CD1c-positive myeloid dendritic cell (primary cell): ENCODE measurements around the gene BAIAP2L1.

Experiments
- DNase-seq: peaks from one replicate; pipeline ENCODE4 v3.0.0-alpha.2; 2016; ENCODE audit errors: extremely low spot score

The BAIAP2L1 gene

DNA sequence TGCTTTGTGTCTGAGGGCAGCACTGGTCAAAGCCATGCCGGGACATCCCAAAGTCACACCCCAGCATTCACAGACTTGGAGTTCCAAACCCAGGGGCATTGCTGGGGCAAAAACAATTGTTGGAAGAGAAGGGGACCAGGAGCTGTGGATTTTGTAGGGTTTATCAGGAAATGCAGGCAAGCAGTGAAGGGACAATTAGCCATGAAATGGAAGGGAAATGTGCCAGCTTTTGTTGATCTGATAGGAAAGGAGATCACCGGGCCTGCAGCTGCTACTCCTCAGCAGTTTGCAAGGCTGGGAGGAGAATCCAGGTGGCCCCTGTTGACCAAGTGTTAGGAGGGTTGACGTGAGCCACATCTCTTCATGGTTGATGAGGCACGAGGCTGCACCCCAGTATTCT lies 122.0 kb downstream of the BAIAP2L1 start:
- DNase-seq = no peak

DNA sequence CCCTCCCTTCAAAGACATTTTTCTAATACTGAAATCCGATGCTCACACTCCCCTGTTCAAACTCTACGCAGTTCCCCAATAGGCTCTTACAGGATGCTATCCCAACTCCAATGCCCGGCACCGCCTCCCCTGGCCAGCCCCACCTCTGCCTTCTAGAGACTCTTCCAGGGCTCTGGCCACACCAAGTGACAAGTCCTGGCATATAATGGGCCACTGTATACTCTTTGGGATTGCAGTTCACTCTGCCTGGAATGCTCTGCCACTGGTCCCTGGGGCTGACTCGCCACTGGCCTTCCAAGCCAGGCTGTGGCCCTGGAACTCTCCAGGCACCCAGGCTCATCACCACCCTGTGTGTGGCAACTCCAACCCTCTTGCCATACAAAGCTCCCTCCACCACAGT lies 122.5 kb downstream of the BAIAP2L1 start:
- DNase-seq = no peak

DNA sequence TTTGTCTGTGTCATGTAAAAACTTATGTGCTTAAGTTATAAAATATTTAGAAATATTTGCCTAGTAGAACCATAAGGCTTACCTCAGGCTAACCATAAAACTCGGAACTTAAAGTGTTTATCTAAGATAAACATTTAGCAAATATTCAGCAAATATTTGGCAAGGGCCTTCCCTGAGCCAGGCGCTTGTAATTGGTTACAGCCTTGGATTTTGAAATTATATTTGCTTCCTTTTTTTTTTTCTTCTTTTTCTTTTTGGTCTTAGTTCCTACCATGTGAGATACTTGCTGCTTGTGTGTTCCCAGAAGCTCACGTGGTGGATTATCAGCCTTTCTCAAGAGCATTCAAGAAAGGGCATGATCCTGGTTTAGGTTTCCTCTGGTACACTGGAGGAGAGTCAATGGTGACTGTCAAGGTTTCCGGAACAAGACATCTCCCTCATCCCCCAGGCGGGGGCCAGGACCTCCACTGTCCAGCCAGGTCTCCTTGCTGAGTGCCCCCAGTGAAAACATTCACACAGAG lies 124.6 kb downstream of the BAIAP2L1 start:
- peak; percentile 70 for DNase-seq

DNA sequence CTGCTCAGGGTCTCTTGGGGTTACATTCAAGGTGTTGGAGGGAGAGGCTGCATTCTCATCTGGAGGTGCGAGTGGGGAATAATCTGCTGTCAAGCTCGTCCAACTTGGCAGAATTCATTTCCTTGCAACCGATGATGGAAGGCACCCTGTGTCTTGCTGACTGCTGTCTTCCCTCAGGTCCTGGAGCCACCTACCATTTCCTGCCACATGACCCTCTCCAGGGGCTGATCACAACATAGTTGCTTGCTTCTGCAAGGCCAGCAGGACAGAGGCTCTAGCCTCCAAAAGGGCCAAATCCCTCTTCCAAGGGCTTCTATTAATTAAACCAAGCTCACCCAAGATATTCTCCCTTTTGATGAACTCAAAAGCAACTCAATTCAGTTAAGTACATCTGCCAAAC lies 133.6 kb downstream of the BAIAP2L1 start:
- DNase-seq = no peak

DNA sequence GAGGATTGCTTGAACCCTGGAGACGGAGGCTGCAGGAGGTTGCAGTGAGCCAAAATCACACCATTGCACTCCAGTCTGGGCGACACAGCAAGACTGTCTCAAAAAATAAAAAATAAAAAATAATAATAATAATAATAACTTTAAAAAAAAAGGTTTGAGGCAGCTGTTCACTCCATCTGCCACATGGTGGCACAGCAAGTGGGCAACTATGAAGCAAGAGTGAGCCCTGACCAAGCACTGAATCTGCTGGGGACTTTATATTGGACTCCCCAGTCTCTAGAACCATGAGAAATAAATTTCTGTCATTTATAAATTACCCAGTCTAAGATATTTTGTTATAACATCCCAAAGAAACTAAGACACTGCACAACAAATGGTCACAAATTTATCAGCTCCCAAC lies 134.1 kb downstream of the BAIAP2L1 start:
- peak; percentile 37 for DNase-seq

DNA sequence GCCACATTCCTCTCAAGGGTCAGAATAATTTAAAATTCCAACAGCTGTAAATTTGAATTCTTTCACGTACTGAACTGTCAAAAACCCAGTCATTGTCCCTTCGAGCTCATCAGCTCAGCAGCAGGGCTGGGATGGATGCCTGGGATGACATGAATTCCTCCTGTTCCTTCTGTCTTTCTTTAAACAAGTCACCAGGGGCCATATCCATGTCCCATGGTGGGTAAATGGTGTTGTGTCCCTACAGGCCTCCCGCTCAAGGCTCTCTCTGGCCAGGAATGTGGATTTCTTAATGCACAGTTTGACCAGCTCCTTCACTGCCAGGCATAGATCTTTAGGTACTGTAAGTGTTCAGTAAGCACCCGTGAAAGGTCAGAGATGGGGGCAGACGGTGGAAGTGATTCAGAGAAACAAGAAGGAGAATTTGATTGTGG lies 135.0 kb downstream of the BAIAP2L1 start:
- no peak for DNase-seq

DNA sequence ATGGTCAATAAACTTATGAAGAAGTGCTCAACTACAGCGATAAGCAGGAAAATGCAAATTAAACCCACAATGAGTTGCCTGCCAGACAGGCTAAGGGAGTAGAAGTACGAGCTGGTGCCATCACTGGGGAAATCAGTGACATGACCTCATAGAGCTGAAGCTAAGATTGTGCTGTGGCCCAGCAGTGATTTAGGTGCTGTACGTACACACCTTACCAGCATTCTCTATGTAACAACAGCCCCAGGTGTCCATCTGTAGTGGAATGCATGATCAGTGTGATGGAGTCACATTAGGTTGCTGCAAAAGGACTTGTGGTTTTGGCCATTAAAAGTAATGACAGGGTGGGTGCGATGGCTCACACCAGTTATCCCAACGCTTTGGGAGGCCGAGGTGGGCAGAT lies 143.2 kb downstream of the BAIAP2L1 start:
- no peak for DNase-seq

DNA sequence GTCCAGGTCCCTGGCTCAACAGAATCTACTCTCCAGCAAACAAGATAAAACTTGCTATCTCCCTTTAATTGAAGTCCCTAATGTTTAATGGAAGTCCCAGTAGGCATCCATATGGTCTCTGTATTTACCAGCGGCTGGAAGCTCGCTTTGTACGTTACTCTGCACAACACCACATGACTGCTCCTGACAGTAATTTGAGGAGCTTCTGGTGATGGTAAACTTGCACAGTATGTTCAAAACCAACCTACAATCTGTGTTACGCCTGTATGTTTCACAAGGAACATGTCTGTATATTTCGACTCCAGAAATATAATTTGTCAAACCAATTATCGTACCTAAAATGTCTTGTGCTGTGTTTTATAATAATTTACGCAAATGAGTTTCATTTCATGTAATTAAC lies 144.5 kb downstream of the BAIAP2L1 start:
- no peak for DNase-seq

DNA sequence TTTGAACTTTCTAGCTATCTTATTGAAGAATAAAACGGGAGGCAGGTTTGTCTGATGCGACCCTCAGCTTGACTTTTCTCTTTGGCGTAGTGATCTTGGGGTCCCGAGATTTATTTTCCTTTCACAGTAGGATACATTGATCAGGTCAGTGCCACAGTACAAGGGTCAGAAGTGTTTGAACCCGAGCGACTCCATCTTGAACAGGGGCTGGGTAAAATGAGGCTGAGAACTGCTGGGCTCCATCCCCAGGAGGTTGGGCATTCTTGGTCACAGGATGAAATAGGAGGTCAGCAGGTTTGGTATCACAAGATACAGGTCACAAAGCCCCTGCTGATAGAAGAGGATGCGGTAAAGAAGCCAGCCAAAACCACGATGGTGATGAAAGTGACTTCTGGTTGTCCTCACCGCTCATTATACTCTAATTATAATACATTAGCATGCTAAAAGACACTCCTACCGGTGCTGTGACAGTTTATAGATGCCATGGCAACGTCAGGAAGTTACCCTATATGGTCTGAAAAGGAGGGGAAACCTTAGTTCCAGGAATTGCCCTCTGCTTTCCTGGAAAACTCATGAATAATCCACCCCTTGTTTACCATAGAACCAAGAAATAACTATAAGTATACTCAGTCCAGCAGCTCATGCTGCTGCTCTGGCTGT lies 145.8 kb downstream of the BAIAP2L1 start:
- DNase-seq = peak; percentile 63

DNA sequence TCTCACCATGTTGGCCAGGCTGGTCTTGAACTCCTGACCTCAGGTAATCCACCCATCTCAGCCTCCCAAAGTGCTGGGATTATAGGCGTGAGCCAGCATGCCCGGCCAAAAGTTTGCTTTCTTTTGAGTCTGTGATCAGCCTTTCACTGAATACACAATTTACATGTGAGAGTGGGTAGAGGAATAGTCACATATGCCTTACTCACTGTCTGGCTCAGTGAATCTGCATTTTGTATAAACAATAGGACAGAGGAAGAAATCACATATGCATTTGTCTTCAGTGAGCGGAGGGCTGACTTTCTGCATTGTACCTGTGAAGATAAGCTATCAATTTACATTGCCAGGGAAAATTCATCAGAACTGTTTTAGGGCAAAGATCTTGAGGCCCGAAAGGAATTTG lies 146.4 kb downstream of the BAIAP2L1 start:
- DNase-seq = no peak

DNA sequence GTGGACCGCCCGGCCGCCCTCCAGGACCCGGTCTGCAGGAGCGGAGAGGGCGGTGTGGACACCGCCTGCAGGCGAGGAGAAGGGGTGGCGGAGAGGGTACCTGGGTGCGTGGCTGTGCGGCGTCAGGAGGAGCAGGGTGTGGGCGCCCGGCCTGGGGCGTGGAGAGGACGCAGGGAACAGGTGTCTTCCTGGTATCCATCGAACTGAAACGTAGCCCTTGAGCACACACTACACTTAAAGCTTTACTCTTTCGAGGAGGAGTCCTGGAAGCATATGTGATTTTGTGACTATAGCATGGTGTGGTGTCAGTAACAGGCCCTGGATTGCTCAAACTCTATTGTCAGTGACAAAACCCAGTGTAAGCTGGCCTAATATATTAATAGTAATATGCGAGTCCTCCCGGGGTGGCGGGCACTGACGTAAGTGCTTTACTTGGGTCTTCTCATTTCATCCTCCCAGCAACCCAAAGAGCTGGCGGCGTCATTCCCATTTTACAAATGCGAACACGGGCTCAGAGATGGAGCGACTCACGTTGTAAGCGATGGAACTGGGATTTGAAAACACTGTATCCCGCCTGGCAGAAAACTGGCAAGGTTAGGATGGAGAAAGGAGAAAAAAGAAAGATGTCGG lies 148.3 kb downstream of the BAIAP2L1 start:
- no peak for DNase-seq

DNA sequence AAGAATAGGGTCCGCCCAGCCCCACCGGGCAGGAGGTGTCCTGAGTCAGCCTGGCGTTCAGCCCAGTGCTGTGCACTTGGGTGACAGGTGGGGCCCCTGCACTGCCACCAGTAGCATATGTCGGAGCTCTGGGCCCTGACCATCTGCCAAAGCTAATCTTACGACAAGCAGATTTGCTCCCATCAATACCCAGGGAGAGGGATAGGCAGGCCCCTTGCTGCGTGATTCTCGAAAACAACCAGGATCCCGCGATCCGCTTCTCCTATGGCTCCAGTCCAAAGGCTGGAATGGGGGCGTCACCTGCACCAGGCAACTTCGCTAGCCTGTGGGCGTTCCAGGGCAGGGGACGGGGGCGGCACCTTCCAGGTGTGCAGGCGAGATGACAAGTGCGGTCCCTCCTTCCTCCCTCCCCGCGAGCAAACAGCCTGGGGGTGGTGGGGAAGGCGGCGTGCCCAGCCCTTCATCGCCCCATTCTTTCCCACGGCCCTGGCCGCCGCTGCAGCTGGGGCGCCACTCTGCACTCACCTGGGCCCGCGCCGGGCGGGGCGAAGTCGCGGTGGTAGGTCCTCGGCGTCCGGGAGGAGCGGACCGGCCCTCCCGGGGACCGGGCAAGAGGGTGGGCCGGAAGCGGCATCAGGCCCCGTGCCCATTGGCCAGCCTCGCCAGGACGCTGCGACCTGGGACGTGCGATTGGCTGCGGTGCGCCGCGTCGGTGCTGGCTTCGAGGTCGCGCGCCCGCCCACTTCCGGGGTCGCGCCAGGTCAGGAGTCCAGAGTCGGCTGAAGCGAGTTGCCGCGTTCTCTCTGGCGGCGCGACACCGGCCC lies 149.1 kb downstream of the BAIAP2L1 start, which contains the start of gene TECPR1:
TECPR1 (minus strand) TSS at position 632 of the 824 bp plus-strand sequence. CDS start 6,086 bp downstream, outside the sequence.
- peak; percentile 96 for DNase-seq

DNA sequence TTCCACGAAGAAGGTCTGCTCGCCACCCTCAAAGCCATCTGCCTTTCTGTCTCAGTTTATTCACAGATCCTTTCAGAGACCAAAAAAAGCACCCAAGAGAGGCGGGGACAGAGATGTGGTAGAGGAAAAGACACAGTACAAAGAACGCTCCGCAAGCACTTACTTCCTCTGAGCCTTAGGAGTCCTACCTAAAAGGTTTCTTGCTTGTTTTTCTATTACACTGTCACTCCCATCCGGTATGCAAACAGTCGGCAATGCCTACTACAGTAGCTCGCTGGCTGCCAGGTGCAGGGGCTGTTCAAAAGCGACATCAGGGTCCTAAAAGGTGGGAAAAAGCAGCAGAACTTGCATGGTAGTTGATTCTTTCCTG lies 149.7 kb downstream of the BAIAP2L1 start:
- peak; percentile 16 for DNase-seq

DNA sequence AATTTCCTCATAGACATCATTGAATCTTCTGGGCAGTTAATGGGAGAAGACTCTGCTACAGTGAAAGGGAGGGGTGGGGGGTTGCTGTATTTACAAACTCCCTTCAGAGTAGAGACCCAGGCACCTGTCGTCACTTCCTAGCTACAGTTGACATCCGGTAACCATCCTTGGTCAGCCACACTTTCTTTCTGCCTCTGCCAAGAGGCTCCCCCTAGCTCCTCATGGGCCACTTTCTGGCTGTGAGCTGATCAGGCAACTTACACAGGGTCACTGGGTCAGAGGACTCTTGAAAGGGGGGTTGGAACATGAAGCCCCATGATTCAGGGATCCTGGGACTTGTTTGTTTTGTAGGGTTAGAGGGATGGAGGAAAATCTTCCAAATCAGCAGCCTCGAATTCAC lies 150.1 kb downstream of the BAIAP2L1 start:
- no peak for DNase-seq

DNA sequence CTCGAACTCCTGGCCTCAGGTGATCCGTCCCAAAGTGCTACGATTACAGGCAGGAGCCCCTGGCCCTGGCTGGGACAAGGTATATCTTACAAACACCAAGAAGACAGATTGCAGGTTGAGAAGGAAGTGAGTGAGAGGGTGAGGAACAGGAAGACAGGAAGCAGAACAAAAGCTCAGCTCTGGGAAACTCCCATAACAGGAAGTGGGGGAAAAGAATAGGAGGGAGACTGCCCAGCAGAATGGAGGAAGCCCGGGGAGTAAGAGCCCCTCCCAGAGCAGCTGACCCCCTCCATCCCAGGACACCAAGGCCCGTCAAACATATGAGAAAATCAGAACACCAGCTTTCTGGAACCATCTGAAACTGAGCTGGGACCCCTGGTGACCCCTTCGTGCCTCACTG lies 151.8 kb downstream of the BAIAP2L1 start:
- DNase-seq = peak; percentile 53

DNA sequence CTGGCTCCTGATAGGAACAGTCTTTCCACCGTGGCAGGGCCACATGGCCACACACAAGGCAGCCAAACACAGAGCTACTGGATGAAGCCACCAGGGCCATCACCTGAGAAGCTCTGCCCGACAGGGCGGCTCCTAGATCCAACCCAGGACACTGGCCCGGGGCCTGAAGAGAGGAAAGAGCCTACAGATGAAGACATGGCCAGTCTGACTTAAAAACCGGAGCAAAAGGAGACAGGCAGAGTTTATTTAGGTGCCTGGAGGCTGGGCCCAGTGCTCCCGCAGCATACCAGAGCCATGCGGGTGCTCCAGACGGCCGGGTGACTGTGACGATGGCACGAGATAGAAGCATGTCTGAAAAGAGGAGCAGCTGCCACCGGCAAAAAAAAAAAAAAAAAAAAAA lies 152.7 kb downstream of the BAIAP2L1 start:
- no peak for DNase-seq

DNA sequence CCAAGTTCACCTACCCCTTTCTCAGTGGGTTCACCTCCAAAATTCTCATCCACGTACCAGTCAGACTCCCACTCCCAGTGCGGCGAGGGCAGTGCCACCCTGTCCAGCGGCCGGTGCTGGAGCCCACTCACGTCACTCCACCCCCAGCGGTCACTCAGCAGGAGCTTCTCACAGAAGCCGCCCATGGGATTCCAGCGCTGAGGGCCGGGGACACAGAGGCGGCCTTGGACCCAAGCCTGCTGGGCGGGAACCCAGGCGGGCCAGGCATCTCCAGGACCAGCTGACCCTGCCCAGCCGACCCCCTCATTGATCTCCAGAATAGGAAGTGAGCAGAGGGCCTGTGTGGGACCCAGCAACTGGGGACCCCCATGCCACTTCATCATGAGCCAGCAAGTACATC lies 156.0 kb downstream of the BAIAP2L1 start:
- DNase-seq = no peak

DNA sequence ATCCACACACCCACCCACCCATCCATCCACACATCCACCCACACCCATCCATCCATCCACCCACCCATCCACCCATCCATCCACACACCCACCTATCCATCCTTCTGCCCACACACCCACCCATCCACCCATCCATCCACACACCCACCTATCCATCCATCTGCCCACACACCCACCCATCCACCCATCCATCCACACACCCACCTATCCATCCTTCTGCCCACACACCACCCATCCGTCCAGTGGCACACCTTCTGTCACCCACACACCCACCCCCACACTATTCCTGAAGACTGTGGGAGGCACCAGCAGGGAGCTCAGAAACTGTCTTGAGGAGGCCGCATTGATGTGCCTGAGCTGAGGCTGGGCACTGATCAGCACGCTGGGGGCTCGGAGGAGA lies 158.0 kb downstream of the BAIAP2L1 start:
- DNase-seq = no peak

DNA sequence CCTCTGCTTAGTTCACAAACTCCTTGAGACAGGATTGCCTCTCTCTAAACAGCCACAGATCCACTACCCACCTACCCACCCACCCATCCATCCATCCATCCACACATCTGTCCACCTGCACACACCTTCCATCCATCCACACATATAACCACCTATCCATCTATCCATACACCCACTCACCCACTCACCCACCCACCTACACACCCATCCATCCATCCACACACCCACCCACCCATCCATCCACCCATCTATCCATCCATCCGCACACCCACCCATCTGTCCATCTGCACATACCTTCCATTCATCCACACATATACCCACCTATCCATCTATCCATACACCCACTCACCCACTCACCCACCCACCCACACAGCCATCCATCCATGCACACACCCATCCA lies 158.5 kb downstream of the BAIAP2L1 start:
- no peak for DNase-seq

DNA sequence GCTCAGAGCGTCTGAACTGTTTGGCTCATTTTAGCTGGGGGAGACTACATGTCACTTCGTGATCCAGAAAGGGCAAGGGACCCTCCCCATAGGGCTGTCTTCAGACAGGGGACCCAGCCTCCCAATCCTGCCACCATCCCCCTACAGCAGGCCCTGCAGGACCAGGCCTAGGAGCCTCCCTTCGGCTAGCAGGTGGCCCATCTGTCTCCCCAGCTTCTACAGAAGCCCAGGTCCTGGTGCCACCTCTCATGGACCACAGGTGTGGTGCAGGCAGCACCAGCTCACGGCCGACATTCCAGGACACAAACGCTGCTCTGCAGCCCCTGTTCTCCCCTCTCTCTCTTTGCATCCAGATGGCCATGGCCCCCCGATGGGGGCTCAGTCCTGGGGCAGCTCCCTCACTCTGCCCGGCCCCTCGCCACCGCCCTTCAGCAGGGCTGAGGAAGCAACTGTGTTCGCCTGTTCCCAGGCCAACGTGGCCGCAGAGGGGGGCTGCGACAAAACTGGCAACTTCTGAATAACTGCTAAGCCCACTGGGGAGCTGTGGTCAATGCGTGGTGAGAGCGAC lies 159.1 kb downstream of the BAIAP2L1 start:
- no peak for DNase-seq
